Measurements from ENCODE around the gene SLC15A5.

- TF ChIP-seq POLR2A (IDR thresholded peaks at IDR 0.05): no peak
- no peak for TF ChIP-seq CTCF (IDR thresholded peaks at IDR 0.05)
- TF ChIP-seq EP300 (IDR thresholded peaks at IDR 0.05): no peak
- no peak for TF ChIP-seq POLR2AphosphoS5 (IDR thresholded peaks at IDR 0.05)
Observed at GRCh38 chr12:16281157-16281556, 3.7 kb upstream of the SLC15A5 start.

Data from suprapubic skin (tissue), 4 donors.